Measurements from ENCODE around the gene EXTL1. TPM values are rescaled to one million over a fixed set of nuclear protein-coding genes. Genes with fewer than 3 reads are reported as not detected.

The EXTL1 gene, protein sequence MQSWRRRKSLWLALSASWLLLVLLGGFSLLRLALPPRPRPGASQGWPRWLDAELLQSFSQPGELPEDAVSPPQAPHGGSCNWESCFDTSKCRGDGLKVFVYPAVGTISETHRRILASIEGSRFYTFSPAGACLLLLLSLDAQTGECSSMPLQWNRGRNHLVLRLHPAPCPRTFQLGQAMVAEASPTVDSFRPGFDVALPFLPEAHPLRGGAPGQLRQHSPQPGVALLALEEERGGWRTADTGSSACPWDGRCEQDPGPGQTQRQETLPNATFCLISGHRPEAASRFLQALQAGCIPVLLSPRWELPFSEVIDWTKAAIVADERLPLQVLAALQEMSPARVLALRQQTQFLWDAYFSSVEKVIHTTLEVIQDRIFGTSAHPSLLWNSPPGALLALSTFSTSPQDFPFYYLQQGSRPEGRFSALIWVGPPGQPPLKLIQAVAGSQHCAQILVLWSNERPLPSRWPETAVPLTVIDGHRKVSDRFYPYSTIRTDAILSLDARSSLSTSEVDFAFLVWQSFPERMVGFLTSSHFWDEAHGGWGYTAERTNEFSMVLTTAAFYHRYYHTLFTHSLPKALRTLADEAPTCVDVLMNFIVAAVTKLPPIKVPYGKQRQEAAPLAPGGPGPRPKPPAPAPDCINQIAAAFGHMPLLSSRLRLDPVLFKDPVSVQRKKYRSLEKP
- under 1 TPM in 2 of 4 donors, not detected in 2; 0.41 to 0.51 TPM for polyA plus RNA-seq
- long read RNA-seq, donor 1: 0 reads
- long read RNA-seq, donor 2: 0 reads
- long read RNA-seq, donor 3: 0 reads
- long read RNA-seq, donor 4: 0 reads
- long read RNA-seq, donor 5: 0 reads
- long read RNA-seq, donor 6: 0 reads
- long read RNA-seq, donor 7: 0 reads
- long read RNA-seq, donor 8: 0 reads
- long read RNA-seq, donor 9: 0 reads
- long read RNA-seq, donor 10: 0 reads

GRCh38 chr1:26021647-26022403 lies at the start of gene EXTL1:
EXTL1 (plus strand) TSS chr1:26021775; CDS start chr1:26022647, 872 bp downstream.
- Histone ChIP-seq H3K4me1 (ENCODE audit: control insufficient read depth in 3 of 3, insufficient read depth in 2 of 3, low read depth in 1 of 3, low read length in 2 of 3) (peaks cover 0 to 10% (median 0%) of the 10 kb centered on the region in 3 donors), H3K4me3 (ENCODE audit: low read depth in 1 of 3, low read length in 3 of 3) (peak within 1 kb of the TSS in 1 of 3 donors; percentile 30), H3K27ac (ENCODE audit: low read depth in 1 of 3, low read length in 2 of 3) (no peak within 1 kb of the TSS), H3K36me3 (ENCODE audit: control insufficient read depth in 3 of 3, insufficient read depth in 2 of 3, low read depth in 1 of 3, low read length in 3 of 3) (no peaks in the 10 kb centered on the region), H3K9me3 (ENCODE audit: control insufficient read depth in 2 of 2, insufficient read depth in 1 of 2, low read depth in 1 of 2, low read length in 1 of 2) (no peaks in the 10 kb centered on the region), H3K27me3 (ENCODE audit: control insufficient read depth in 3 of 3, insufficient read depth in 3 of 3, low read length in 3 of 3) (peaks cover 0 to 5% (median 0%) of the 10 kb centered on the region in 3 donors)
- DNase-seq (peak in 1 of 2 donors; percentile 24), FAIRE-seq (no peak)
- 46 to 67% (median 63%) methylated on average over 13 to 15 of the region's 15 CpGs for WGBS, 3 donors

DNA sequence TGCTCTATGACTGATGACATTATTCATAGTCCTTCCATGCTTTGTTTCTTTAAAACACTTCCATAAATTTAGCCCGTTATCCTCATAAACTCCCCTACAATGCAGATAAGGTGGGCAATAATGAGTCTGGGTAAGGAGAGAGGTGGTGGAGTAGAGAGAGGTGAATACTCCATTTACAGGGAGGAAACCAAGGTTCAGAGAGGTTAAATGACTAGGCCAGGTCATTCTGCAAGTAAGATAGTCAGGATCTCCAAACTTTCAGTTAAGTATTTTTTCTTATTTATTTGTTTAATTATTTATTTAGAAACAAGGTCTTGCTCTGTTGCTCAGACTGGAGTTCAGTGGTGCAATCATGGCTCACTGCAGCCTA lies 49.8 kb upstream of the EXTL1 start:
- WGBS, 3 donors: 12 to 32% (median 29%) methylated on average over 1 of the region's 1 CpG
- no peak for FAIRE-seq
- H3K36me3 ChIP-seq (ENCODE audit: control insufficient read depth in 3 of 3, insufficient read depth in 2 of 3, low read depth in 1 of 3, low read length in 3 of 3): peaks cover 13 to 66% (median 18%) of the 10 kb centered on the region in 3 donors

DNA sequence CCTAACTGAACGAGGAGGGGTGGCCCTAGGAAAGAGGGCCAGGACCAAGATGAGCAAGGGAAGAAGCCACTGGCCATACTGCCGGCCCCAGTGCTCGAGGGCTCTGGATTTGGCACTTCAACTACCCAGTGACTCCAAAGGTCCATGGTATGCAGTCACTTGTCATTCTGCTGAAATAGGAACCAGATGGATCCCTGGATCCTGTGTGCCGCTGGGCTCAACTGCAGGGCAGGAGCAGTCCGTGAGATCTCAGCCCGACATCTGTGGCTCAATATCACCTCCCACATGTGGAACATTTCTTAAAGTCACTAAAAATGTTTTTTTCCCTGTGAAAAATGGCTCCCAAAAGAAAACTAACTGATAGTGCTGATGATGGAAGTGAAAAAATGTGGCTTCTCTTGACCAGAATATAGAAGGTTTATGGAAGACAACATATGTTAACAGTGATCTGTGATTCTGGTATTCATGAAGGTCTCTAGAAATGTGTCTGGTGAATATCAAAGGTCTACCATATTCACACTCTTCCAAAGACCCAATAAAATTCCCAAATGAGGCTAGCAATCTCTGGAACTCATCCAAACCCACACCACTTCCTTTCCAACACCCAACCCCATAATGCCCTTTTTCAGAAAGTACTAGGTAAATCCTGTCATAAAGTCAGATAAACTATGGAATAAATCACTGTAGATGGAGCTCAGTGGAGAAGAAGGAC lies 47.8 kb upstream of the EXTL1 start:
- DNase-seq: no peak
- peaks cover 13 to 63% (median 16%) of the 10 kb centered on the region in 3 donors for H3K36me3 ChIP-seq (ENCODE audit: control insufficient read depth in 3 of 3, insufficient read depth in 2 of 3, low read depth in 1 of 3, low read length in 3 of 3)
- peaks cover 0 to 17% (median 3%) of the 10 kb centered on the region in 3 donors for H3K4me1 ChIP-seq (ENCODE audit: control insufficient read depth in 3 of 3, insufficient read depth in 2 of 3, low read depth in 1 of 3, low read length in 2 of 3)
- H3K27me3 ChIP-seq (ENCODE audit: control insufficient read depth in 3 of 3, insufficient read depth in 3 of 3, low read length in 3 of 3): no peaks in the 10 kb centered on the region
- no peak overlapping the region for H3K4me3 ChIP-seq (ENCODE audit: low read depth in 1 of 3, low read length in 3 of 3)
- H3K9me3 ChIP-seq (ENCODE audit: control insufficient read depth in 2 of 2, insufficient read depth in 1 of 2, low read depth in 1 of 2, low read length in 1 of 2): no peaks in the 10 kb centered on the region
- no peak overlapping the region for H3K27ac ChIP-seq (ENCODE audit: low read depth in 1 of 3, low read length in 2 of 3)
- FAIRE-seq: no peak
- WGBS, 3 donors: 94 to 98% (median 95%) methylated on average over 6 of the region's 6 CpGs

More for the DNA sequence above, 49.8 kb upstream of the EXTL1 start:
- DNase-seq: no peak
- Histone ChIP-seq H3K27me3 (ENCODE audit: control insufficient read depth in 3 of 3, insufficient read depth in 3 of 3, low read length in 3 of 3) (no peaks in the 10 kb centered on the region), H3K9me3 (ENCODE audit: control insufficient read depth in 2 of 2, insufficient read depth in 1 of 2, low read depth in 1 of 2, low read length in 1 of 2) (no peaks in the 10 kb centered on the region), H3K4me3 (ENCODE audit: low read depth in 1 of 3, low read length in 3 of 3) (no peak overlapping the region), H3K4me1 (ENCODE audit: control insufficient read depth in 3 of 3, insufficient read depth in 2 of 3, low read depth in 1 of 3, low read length in 2 of 3) (peaks cover 0 to 17% (median 3%) of the 10 kb centered on the region in 3 donors), H3K27ac (ENCODE audit: low read depth in 1 of 3, low read length in 2 of 3) (peak overlapping the region in 1 of 3 donors; percentile 64)

GRCh38 chr1:25977801-25978200 lies 43.8 kb upstream of the EXTL1 start:
- WGBS, 3 donors: 90 to 98% (median 94%) methylated on average over 5 of the region's 5 CpGs

GRCh38 chr1:25978403-25978802 lies 43.2 kb upstream of the EXTL1 start:
- WGBS, 3 donors: 80 to 87% (median 84%) methylated on average over 2 of the region's 2 CpGs
- Histone ChIP-seq H3K9me3 (ENCODE audit: control insufficient read depth in 2 of 2, insufficient read depth in 1 of 2, low read depth in 1 of 2, low read length in 1 of 2) (no peaks in the 10 kb centered on the region), H3K27me3 (ENCODE audit: control insufficient read depth in 3 of 3, insufficient read depth in 3 of 3, low read length in 3 of 3) (no peaks in the 10 kb centered on the region), H3K36me3 (ENCODE audit: control insufficient read depth in 3 of 3, insufficient read depth in 2 of 3, low read depth in 1 of 3, low read length in 3 of 3) (peaks cover 11 to 63% (median 16%) of the 10 kb centered on the region in 3 donors), H3K4me1 (ENCODE audit: control insufficient read depth in 3 of 3, insufficient read depth in 2 of 3, low read depth in 1 of 3, low read length in 2 of 3) (no peaks in the 10 kb centered on the region), H3K27ac (ENCODE audit: low read depth in 1 of 3, low read length in 2 of 3) (no peak overlapping the region), H3K4me3 (ENCODE audit: low read depth in 1 of 3, low read length in 3 of 3) (no peak overlapping the region)
- no peak for DNase-seq
- no peak for FAIRE-seq

More at GRCh38 chr1:25977801-25978200, 43.8 kb upstream of the EXTL1 start:
- no peak for FAIRE-seq
- DNase-seq: no peak
- no peak overlapping the region for H3K27ac ChIP-seq (ENCODE audit: low read depth in 1 of 3, low read length in 2 of 3)
- peaks cover 11 to 59% (median 17%) of the 10 kb centered on the region in 3 donors for H3K36me3 ChIP-seq (ENCODE audit: control insufficient read depth in 3 of 3, insufficient read depth in 2 of 3, low read depth in 1 of 3, low read length in 3 of 3)
- H3K4me3 ChIP-seq (ENCODE audit: low read depth in 1 of 3, low read length in 3 of 3): no peak overlapping the region
- no peaks in the 10 kb centered on the region for H3K27me3 ChIP-seq (ENCODE audit: control insufficient read depth in 3 of 3, insufficient read depth in 3 of 3, low read length in 3 of 3)
- no peaks in the 10 kb centered on the region for H3K9me3 ChIP-seq (ENCODE audit: control insufficient read depth in 2 of 2, insufficient read depth in 1 of 2, low read depth in 1 of 2, low read length in 1 of 2)
- no peaks in the 10 kb centered on the region for H3K4me1 ChIP-seq (ENCODE audit: control insufficient read depth in 3 of 3, insufficient read depth in 2 of 3, low read depth in 1 of 3, low read length in 2 of 3)

GRCh38 chr1:25979210-25979609 lies 42.4 kb upstream of the EXTL1 start:
- WGBS, 3 donors: 77 to 79% (median 78%) methylated on average over 7 of the region's 7 CpGs
- FAIRE-seq: no peak
- Histone ChIP-seq H3K36me3 (ENCODE audit: control insufficient read depth in 3 of 3, insufficient read depth in 2 of 3, low read depth in 1 of 3, low read length in 3 of 3) (peaks cover 11 to 62% (median 16%) of the 10 kb centered on the region in 3 donors), H3K4me3 (ENCODE audit: low read depth in 1 of 3, low read length in 3 of 3) (no peak overlapping the region), H3K4me1 (ENCODE audit: control insufficient read depth in 3 of 3, insufficient read depth in 2 of 3, low read depth in 1 of 3, low read length in 2 of 3) (no peaks in the 10 kb centered on the region), H3K27ac (ENCODE audit: low read depth in 1 of 3, low read length in 2 of 3) (no peak overlapping the region), H3K9me3 (ENCODE audit: control insufficient read depth in 2 of 2, insufficient read depth in 1 of 2, low read depth in 1 of 2, low read length in 1 of 2) (no peaks in the 10 kb centered on the region), H3K27me3 (ENCODE audit: control insufficient read depth in 3 of 3, insufficient read depth in 3 of 3, low read length in 3 of 3) (no peaks in the 10 kb centered on the region)
- no peak for DNase-seq

GRCh38 chr1:25985171-25985570 lies 36.4 kb upstream of the EXTL1 start:
- no peak overlapping the region for H3K27ac ChIP-seq (ENCODE audit: low read depth in 1 of 3, low read length in 2 of 3)
- H3K4me3 ChIP-seq (ENCODE audit: low read depth in 1 of 3, low read length in 3 of 3): no peak overlapping the region
- H3K27me3 ChIP-seq (ENCODE audit: control insufficient read depth in 3 of 3, insufficient read depth in 3 of 3, low read length in 3 of 3): no peaks in the 10 kb centered on the region
- 81 to 100% (median 100%) methylated on average over 1 of the region's 1 CpG for WGBS, 3 donors
- H3K9me3 ChIP-seq (ENCODE audit: control insufficient read depth in 2 of 2, insufficient read depth in 1 of 2, low read depth in 1 of 2, low read length in 1 of 2): no peaks in the 10 kb centered on the region
- DNase-seq: no peak
- H3K36me3 ChIP-seq (ENCODE audit: control insufficient read depth in 3 of 3, insufficient read depth in 2 of 3, low read depth in 1 of 3, low read length in 3 of 3): peaks cover 4 to 70% (median 15%) of the 10 kb centered on the region in 3 donors
- H3K4me1 ChIP-seq (ENCODE audit: control insufficient read depth in 3 of 3, insufficient read depth in 2 of 3, low read depth in 1 of 3, low read length in 2 of 3): no peaks in the 10 kb centered on the region
- no peak for FAIRE-seq
